K562 (cell line): ENCODE measurements around the gene SIK3. TPM values are rescaled to one million over a fixed set of nuclear protein-coding genes. Genes with fewer than 3 reads are reported as not detected.

Experiments
- BACH1 ChIP-seq: fragments of 200-800 bp; sonication (Bioruptor generic); IDR thresholded peaks from 2 replicates; pipeline ENCODE4 v1.6.1; 2016; ENCODE audit warnings: missing genetic modification characterization, missing compliant biosample characterization
- CEBPB ChIP-seq: fragments of 450-650 bp; IDR thresholded peaks from 2 replicates; pipeline ENCODE4 v1.6.1; 2016; ENCODE audit warnings: missing genetic modification characterization, missing compliant biosample characterization
- FOXM1 ChIP-seq, 2 experiments: fragments of 450-650 bp in 1 of 2; sonication (generic) in 1 of 2; formaldehyde crosslinking in 1 of 2; IDR thresholded peaks; 2 replicates each; pipeline versions ENCODE4 v1.6.1 to v1.9.0; 2017 to 2022; ENCODE audit warnings: low read depth in 2 of 2, mild to moderate bottlenecking in 2 of 2, missing genetic modification reagents in 1 of 2, moderate library complexity in 1 of 2
- HNRNPL ChIP-seq: fragments of 200-400 bp; formaldehyde crosslinking; IDR thresholded peaks from 2 replicates; pipeline ENCODE4 v1.6.1; 2017; ENCODE audit warnings: low read depth, mild to moderate bottlenecking, low read length
- MTA3 ChIP-seq: fragments of 450-650 bp; formaldehyde crosslinking; IDR thresholded peaks from 2 replicates; pipeline ENCODE4 v1.6.1; 2017; ENCODE audit warnings: mild to moderate bottlenecking, borderline replicate concordance
- NCOA6 ChIP-seq: fragments of 450-650 bp; IDR thresholded peaks from 2 replicates; pipeline ENCODE4 v1.6.1; 2017; ENCODE audit warnings: mild to moderate bottlenecking
- NEUROD1 ChIP-seq: fragments of 150-350 bp; IDR thresholded peaks from 2 replicates; pipeline ENCODE4 v1.6.1; 2014; ENCODE audit warnings: borderline replicate concordance, low read length, low read depth; ENCODE audit not compliant: partially characterized antibody
- NFE2L1 ChIP-seq: fragments of 450-650 bp; IDR thresholded peaks from 2 replicates; pipeline ENCODE4 v1.6.1; 2016; ENCODE audit warnings: missing genetic modification characterization, low read depth, mild to moderate bottlenecking, missing compliant biosample characterization, moderate library complexity, borderline replicate concordance
- NFRKB ChIP-seq: fragments of 450-650 bp; IDR thresholded peaks from 2 replicates; pipeline ENCODE4 v1.6.1; 2016; ENCODE audit warnings: low read depth
- SRSF3 ChIP-seq: fragments of 200-400 bp; formaldehyde crosslinking; IDR thresholded peaks from 2 replicates; pipeline ENCODE4 v1.6.1; 2016; ENCODE audit warnings: mild to moderate bottlenecking, low read length, moderate library complexity; ENCODE audit not compliant: insufficient read depth
- TAF1 ChIP-seq: IDR thresholded peaks from 2 replicates; pipeline ENCODE4 v1.6.1; 2011; ENCODE audit warnings: mild to moderate bottlenecking, low read length, moderate library complexity; ENCODE audit not compliant: insufficient read depth, control insufficient read depth, severe bottlenecking; ENCODE audit errors: extremely low read depth
- ZNF253 ChIP-seq: fragments of 250-450 bp; sonication (Bioruptor Pico); conservative IDR thresholded peaks from 2 replicates; pipeline ENCODE4 v1.6.1; 2021; ENCODE audit warnings: mild to moderate bottlenecking
- ZNF3 ChIP-seq: fragments of 250-450 bp; sonication (Bioruptor Pico); IDR thresholded peaks from 2 replicates; pipeline ENCODE4 v1.5.0; 2021; ENCODE audit warnings: mild to moderate bottlenecking, moderate library complexity
- ZNF431 ChIP-seq: sonication (generic); formaldehyde crosslinking; IDR thresholded peaks from 2 replicates; pipeline ENCODE4 v1.8.0; 2022; ENCODE audit warnings: mild to moderate bottlenecking, missing genetic modification reagents
- ZNF589 ChIP-seq: fragments of 200-800 bp; sonication (Bioruptor generic); IDR thresholded peaks from 2 replicates; pipeline ENCODE4 v1.6.1; 2016; ENCODE audit warnings: low read depth, missing genetic modification characterization, missing compliant biosample characterization
- ZNF830 ChIP-seq: fragments of 250-450 bp; sonication (Bioruptor Pico); IDR thresholded peaks from 2 replicates; pipeline ENCODE4 v1.5.0; 2021; ENCODE audit warnings: mild to moderate bottlenecking
- polyA plus RNA-seq, 8 experiments: library from polyadenylated mRNA; depleted of rRNA in 4 of 8; stranded (reverse) in 5 of 8; unstranded in 3 of 8; fragments of >200 nt; fragmentation: Nextera tagmentation in 2 of 8; fragmentation: Illumina TruSeq in 1 of 8; extraction: Ambion mirVana in 2 of 8; extraction: Trizol in 1 of 8; gene quantifications; 2 replicates each; pipeline versions ENCODE4 v1.2.1 to v1.2.3, GENCODE V29; 2011 to 2014; ENCODE audit warnings: inconsistent platforms in 1 of 8, missing spikeins in 1 of 8
- total RNA-seq, 7 experiments: library from RNA; depleted of rRNA in 6 of 7; stranded (reverse); fragments of >200 nt in 6 of 7; fragmentation: Illumina TruSeq in 2 of 7; extraction: Trizol in 2 of 7; gene quantifications; 2 replicates each; pipeline versions ENCODE4 v1.2.1 to v1.2.3, GENCODE V29; 2011 to 2021; ENCODE audit warnings: low replicate concordance in 1 of 7
- TF ChIP-seq, protein P1 (sequence below): sonication (generic); formaldehyde crosslinking; IDR thresholded peaks from 2 replicates; pipeline ENCODE4 v1.8.1; 2023; ENCODE audit warnings: mild to moderate bottlenecking, missing genetic modification reagents
- TF ChIP-seq, protein P2 (sequence below): fragments of 450-650 bp; formaldehyde crosslinking; IDR thresholded peaks from 2 replicates; pipeline ENCODE4 v1.4.0; 2022; ENCODE audit warnings: missing genetic modification characterization
- TF ChIP-seq, protein P3 (sequence below): fragments of 450-650 bp; IDR thresholded peaks from 2 replicates; pipeline ENCODE4 v1.6.1; 2017; ENCODE audit warnings: antibody characterized with exemption, mild to moderate bottlenecking

The SIK3 gene
- total and polyA plus RNA-seq, 9 of the 15 experiments (the other 6 are each of a cell fraction or from before 2014, with no cell fraction given): 1.6 to 21.6 (median 8.0) TPM

DNA sequence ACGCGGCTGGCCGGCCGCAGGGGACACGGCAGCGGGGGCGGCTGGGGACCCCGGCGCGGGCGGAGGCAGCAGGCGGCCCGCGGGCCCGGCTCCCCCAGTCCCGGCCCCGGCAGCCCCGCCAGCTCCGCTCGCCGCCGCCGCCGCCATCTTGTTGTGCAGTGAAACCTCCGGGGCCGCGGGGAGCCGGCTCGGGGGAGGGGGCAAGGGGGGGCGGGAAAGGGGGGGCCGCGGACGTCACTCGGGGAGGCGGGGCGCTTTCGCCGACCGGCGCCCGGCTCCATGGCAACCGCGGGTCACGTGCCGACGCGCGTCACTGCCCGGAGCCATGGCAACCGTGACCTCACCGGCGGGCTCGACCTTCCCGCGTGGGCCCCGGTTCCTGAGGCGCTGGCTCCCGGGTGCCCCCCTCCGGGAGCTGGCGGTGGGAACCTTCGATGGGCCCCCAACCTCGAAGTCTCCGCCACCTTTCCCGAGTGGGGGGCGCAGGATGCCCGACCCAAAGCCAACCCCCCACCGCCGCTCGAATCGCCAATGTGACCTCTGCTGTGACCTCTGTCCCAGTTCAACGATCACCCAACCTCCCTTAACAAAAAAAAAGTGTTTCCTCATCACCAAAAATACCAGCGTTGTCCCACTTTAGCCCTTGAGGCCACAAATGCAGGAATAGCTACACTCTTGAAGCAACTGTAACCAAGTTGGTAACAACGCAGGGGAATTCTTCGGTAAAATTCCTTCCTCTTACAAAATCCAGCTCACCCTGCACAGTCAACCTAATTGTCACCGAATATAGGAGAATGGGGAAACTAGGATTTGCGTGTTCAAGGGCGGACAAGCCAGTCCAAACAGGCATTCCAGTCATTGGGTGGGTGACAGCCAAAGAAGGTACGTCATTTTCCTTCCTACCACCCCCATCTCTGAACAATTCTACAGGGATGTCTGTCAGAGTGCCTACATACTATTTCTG lies at the start of gene SIK3 (continued):
- TF ChIP-seq ZNF431 (CRISPR knock-in tag) (no peak), SRSF3 (no peak), NFE2L1 (tag) (no peak), HNRNPL (no peak), TAF1 (peak; percentile 91), ZNF589 (CRISPR knock-in tag) (peak; percentile 89), NCOA6 (no peak), NFRKB (peak; percentile 40; the same call in 1 of the 2 replicates), ZNF830 (no peak), BACH1 (peak; percentile 73; the same call in 1 of the 2 replicates), MTA3 (peak; percentile 48; the same call in 1 of the 2 replicates), ZNF253 (no peak), FOXM1 (IDR thresholded peaks at IDR 0.05; ENCODE audit: low read depth) (no peak), FOXM1 (CRISPR knock-in tag; IDR thresholded peaks at IDR 0.05; ENCODE audit: low read depth) (peak; percentile 71), NEUROD1 (peak; percentile 92), CEBPB (peak; percentile 45; the same call in 1 of the 2 replicates), ZNF3 (no peak)
- TF ChIP-seq, protein P1, sequence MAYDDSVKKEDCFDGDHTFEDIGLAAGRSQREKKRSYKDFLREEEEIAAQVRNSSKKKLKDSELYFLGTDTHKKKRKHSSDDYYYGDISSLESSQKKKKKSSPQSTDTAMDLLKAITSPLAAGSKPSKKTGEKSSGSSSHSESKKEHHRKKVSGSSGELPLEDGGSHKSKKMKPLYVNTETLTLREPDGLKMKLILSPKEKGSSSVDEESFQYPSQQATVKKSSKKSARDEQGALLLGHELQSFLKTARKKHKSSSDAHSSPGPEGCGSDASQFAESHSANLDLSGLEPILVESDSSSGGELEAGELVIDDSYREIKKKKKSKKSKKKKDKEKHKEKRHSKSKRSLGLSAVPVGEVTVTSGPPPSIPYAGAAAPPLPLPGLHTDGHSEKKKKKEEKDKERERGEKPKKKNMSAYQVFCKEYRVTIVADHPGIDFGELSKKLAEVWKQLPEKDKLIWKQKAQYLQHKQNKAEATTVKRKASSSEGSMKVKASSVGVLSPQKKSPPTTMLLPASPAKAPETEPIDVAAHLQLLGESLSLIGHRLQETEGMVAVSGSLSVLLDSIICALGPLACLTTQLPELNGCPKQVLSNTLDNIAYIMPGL (CRISPR knock-in tag): 0 out of 2 replicates have a peak, but pooled peaks have one; percentile 26
- TF ChIP-seq, protein P2, sequence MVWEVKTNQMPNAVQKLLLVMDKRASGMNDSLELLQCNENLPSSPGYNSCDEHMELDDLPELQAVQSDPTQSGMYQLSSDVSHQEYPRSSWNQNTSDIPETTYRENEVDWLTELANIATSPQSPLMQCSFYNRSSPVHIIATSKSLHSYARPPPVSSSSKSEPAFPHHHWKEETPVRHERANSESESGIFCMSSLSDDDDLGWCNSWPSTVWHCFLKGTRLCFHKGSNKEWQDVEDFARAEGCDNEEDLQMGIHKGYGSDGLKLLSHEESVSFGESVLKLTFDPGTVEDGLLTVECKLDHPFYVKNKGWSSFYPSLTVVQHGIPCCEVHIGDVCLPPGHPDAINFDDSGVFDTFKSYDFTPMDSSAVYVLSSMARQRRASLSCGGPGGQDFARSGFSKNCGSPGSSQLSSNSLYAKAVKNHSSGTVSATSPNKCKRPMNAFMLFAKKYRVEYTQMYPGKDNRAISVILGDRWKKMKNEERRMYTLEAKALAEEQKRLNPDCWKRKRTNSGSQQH (CRISPR knock-in tag): no peak
- TF ChIP-seq, protein P3, sequence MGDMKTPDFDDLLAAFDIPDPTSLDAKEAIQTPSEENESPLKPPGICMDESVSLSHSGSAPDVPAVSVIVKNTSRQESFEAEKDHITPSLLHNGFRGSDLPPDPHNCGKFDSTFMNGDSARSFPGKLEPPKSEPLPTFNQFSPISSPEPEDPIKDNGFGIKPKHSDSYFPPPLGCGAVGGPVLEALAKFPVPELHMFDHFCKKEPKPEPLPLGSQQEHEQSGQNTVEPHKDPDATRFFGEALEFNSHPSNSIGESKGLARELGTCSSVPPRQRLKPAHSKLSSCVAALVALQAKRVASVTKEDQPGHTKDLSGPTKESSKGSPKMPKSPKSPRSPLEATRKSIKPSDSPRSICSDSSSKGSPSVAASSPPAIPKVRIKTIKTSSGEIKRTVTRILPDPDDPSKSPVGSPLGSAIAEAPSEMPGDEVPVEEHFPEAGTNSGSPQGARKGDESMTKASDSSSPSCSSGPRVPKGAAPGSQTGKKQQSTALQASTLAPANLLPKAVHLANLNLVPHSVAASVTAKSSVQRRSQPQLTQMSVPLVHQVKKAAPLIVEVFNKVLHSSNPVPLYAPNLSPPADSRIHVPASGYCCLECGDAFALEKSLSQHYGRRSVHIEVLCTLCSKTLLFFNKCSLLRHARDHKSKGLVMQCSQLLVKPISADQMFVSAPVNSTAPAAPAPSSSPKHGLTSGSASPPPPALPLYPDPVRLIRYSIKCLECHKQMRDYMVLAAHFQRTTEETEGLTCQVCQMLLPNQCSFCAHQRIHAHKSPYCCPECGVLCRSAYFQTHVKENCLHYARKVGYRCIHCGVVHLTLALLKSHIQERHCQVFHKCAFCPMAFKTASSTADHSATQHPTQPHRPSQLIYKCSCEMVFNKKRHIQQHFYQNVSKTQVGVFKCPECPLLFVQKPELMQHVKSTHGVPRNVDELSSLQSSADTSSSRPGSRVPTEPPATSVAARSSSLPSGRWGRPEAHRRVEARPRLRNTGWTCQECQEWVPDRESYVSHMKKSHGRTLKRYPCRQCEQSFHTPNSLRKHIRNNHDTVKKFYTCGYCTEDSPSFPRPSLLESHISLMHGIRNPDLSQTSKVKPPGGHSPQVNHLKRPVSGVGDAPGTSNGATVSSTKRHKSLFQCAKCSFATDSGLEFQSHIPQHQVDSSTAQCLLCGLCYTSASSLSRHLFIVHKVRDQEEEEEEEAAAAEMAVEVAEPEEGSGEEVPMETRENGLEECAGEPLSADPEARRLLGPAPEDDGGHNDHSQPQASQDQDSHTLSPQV: peak; percentile 65
